Erythroblast (primary cell): ENCODE measurements around the gene SPON1.
"Not testable (repeated sequence)": the region's sequence is repeated elsewhere in the genome, so short reads cannot be mapped to it uniquely, and the experiment has no call there.

ENCODE experiments used
- DNase-seq, 2 experiments: peaks; one replicate each; lab custom pipeline; 2025; lab: John Stamatoyannopoulos, UW
- GATA1 ChIP-seq: IDR thresholded peaks from 2 replicates; pipeline ENCODE4 v1.6.1; 2011; ENCODE audit warnings: low read depth, mild to moderate bottlenecking, control low read depth, low read length, moderate library complexity
- POLR2A ChIP-seq: IDR thresholded peaks from 2 replicates; pipeline ENCODE4 v1.6.1; 2011; ENCODE audit warnings: mild to moderate bottlenecking, low read length

SPON1 gene

DNA sequence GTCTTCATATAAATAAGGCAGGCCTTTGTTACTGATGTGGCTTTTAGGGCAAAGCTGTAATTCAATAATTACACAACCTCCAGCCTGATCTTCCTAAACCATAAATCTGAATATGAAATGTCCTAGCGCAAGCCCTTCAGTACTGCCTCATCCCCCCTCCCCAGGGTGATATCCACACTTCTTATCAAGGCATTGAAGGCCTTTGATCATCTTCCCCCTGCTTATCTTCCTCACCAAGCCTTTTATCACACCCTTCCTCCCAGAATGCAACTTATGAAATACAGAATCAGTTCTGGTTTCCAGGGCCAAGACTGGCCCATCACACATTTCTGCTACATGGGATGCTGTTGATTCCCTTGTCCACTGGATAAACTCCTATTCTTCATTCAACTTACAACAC lies 12.1 kb downstream of the SPON1 start:
- TF ChIP-seq POLR2A (no peak), GATA1 (no peak)
- DNase-seq: no peak

DNA sequence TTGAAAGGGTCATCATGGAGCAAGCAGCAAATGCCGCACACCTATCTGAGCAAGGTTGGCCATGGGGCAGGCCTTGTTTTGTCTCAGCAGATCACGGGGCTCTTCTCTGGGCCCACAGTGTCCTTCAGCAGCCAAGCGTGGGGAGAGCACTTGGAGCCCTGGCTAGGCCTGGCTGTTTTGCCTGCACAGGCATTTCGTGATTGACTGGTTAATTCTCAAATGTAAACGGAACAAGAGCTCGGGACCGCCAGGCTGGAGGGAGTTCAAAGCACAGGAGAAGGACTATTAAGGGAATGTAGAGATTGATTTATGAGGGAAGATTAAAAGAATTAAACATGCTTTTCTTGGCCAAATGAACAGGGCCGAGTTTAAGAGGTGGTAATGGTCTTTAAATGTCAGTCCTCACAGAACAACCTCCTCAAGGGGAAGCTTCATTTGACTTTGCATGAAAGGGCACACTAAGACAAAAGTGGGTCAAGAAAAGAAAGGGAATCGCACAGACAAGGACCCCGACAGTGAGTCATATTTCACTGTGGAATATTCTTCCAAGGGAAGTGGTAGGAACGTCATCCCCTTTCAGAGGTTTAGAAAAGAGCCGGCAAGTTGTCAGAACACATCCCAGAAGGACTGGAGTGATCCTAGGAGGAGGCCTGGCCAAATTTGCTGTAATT lies 20.7 kb downstream of the SPON1 start:
- TF ChIP-seq POLR2A (no peak), GATA1 (no peak)
- DNase-seq: no peak

DNA sequence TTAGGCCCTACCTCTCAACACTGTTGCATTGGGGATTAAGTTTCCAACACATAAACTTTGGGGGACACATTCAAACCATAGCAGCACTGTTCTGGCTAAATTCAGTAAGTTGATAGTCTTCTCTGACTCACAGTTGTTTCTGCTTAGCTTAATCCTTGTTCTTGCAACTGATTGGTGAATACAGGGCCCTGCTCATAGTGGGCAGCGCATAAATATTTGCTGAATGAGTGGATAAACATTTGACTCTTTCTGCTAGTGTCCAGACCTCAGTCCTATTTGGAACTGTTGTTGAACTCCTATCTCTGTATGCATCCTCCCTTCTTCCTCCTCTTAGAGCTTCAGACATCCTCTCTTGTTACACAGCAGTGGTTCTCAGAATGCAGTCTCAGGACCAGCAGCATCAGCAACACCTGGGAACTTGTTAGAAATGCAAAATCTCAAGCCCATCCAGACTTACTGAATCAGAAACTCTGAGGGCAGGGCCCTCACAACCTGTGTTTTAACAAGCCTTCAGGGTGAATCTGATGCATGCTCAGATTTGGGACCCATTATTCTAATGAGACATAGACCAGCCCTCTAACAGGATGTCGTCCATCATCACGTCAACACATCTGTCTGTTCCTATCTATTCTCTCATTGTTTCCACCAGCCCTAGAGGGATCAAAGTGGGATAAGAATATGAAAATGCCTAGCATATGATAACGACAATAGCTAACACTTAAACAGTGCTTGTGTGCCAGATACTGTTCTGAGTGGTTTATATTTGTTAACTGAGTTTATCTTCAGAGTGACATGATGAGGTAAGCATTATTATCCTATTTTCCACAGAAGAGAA lies 22.3 kb downstream of the SPON1 start:
- no peak for TF ChIP-seq GATA1
- no peak for TF ChIP-seq POLR2A
- no peak for DNase-seq

DNA sequence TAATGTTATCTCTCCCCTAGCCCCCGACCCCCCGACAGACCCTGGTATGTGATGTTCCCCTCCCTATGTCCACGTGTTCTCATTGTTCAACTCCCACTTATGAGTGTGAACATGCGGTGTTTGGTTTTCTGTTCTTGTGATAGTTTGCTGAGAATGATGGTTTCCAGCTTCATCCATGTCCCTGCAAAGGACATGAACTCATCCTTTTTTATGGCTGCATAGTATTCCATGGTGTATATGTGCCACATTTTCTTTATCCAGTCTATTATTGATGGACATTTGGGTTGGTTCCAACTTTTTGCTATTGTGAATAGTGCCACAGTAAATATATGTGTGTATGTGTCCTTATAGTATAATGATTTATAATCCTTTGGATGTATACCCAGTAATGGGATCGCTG lies 24.2 kb downstream of the SPON1 start:
- not testable (repeated sequence) for DNase-seq

DNA sequence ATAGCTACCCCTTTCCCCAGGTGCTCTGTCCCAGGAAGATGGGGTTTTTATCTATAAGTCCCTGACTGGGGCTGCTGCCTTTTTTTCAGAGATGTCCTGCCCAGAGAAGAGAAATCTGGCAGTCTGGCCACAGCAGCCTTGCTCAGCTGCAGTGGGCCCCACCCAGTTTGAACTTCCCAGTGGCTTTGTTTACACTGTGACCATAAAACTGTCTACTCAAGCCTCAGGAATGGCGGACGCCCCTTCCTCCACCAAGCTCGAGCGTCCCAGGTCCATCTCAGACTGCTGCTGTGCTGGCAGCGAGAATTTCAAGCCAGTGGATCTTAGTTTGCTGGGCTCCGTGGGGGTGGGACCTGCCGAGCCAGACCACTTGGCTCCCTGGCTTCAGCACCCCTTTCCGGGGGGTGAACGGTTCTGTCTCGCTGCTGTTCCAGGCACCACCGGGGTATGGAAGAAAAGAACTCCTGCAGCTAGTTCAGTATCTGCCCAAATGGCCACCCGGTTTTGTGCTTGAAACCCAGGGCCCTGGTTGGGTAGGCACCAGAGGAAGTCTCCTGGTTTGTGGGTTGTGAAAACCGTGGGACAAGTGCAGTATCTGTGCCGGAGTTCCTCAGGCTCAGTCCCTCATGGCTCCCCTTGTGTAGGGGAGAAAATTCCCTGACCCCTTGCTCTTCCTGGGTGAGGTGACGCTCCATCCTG lies 29.8 kb downstream of the SPON1 start:
- not testable (repeated sequence) for DNase-seq

DNA sequence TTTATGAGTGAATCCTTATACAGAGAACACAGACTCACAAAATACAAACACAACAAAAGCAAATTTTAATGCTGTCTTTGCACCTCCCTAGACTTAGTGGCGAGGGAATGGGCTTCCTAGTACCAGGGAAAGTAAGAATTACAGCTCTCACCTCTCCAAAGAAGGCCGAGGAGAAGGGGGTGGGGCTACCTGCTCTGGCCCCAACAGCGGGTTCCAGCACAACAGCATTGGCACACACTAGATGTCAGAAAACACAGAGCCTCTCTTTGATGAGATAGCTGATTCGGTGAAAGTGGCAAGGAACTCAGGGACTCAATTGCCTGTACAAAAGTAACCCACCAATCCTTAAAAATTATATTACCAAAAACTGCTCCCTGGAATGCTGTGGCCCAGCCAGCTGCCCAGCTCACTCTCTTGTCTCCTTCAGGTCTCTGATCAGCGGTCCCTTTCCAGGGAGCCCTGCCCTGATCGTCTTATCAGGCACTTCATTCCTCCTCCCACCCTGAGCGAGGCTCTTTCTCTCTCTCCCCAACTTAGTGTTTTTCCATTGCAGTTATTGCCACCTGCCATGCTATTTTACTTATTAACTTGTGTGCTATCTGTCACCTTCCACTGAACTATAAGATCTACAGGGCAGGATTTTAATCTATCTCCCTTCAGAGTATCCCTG lies 30.7 kb downstream of the SPON1 start:
- DNase-seq: no peak
- TF ChIP-seq GATA1: no peak
- no peak for TF ChIP-seq POLR2A

DNA sequence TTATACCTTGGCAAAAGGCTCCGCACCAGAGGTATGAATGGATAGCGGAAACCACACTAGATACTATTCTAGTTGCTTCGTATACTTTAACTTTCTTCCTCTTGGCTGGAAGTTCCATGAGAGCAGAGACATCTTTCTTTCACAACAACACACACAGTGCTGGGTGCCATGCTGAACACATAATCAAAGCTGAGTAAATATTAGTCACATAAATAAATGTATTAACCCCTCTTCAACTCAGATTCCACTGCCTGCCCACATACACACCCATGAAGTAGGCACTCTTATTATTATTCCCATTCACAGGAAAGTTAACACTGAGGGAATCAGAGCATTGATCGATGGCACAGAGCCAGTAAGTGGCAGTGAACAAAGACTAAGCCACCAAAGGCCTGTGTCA lies 35.4 kb downstream of the SPON1 start:
- no peak for DNase-seq
- no peak for TF ChIP-seq POLR2A
- TF ChIP-seq GATA1: no peak

DNA sequence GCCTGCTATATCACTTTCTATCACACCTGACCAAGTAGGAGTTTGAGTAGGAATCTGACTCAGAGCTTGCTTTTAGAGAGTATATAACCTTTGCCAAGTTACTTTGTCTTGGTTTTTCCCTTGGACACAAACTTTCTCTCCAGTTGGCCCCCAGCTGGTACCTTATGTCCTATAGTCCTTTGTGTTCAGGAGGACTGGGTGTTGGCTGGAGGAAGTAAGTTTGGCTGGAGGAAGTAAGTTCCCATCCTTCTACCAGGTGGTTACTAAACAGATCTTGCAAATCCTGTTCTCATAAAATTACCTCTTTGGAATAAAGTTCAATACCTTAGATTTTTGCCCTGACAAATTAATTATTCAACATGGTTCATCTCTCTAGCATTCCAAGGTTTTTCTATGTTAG lies 37.2 kb downstream of the SPON1 start:
- TF ChIP-seq GATA1 (no peak), POLR2A (no peak)

DNA sequence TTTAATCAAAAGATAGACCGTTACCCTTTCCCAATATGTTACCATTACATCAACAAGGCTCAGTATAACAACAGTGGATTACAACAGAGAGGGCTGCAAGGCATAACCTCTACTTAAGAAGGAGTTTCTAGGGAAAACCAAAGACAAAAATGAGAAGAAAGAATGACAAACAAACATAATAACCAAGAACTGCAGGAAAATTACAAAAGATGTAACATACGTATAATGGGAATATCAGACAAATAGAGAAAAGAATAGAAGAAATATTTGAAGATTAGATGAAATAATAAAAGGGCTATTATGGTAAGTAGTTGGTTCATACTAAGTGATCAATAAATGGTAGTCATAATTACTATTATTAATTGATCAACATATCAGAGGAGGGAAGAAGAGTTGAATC lies 39.1 kb downstream of the SPON1 start:
- DNase-seq: no peak
- TF ChIP-seq POLR2A (no peak), GATA1 (no peak)

More for the DNA sequence above, 37.2 kb downstream of the SPON1 start:
- no peak for DNase-seq

DNA sequence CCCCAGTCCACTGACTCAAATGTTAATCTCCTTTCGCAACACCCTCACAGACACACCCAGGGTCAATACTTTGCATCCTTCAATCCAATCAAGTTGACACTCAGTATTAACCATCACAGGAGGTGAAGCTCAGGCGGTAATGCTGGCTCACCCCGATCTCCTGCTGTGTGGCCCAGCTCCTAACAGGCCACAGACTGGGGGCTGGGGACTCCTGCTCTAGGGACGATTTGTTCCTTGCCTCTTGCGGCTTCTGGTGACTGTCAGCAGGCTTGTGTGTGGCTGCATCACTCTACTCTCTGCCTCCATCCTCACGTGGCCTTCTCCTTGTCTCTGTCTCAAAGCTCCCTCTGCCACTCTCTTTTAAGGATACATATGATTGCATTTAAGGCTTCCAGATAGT lies 45.0 kb downstream of the SPON1 start:
- no peak for DNase-seq
- TF ChIP-seq GATA1 (no peak), POLR2A (no peak)

DNA sequence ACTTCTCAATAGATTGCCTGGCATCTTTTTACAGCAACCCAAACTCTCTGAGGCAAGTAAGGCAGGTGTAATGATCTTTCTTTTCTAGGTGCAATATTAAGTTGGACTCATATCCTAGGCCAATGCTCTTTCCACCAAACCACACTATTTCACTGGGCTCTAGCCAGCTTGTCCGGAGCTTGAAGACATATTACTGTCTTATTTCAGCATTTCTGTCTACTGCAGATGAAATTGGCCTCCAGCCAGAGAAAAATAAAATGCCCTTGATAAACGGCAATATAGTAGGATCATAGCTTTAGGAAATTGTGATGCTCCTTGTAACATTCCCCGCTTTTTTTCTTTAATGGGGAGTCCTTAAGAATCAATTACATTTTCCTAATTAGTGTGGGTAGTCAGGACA lies 48.1 kb downstream of the SPON1 start:
- DNase-seq: no peak
- no peak for TF ChIP-seq GATA1
- TF ChIP-seq POLR2A: no peak

DNA sequence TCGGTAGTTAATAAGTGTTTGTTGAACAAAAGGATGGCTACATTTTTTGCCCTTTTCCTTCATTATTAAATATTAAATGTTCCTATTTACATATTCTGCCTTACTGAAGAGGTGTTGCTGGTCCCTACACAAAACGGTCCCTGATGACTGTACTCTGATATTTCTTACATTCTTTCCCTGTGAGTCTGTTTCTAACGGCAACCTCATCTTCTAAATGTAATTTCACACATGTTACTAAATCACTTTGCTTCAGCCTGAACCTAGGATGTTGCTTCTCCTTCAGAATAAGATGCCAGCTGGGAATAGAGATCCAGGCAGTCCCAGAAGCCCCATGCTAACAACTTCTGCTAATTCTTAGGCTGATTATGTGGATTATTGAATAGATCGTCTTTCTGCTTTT lies 50.3 kb downstream of the SPON1 start:
- TF ChIP-seq POLR2A: no peak
- TF ChIP-seq GATA1: no peak
- DNase-seq: no peak

DNA sequence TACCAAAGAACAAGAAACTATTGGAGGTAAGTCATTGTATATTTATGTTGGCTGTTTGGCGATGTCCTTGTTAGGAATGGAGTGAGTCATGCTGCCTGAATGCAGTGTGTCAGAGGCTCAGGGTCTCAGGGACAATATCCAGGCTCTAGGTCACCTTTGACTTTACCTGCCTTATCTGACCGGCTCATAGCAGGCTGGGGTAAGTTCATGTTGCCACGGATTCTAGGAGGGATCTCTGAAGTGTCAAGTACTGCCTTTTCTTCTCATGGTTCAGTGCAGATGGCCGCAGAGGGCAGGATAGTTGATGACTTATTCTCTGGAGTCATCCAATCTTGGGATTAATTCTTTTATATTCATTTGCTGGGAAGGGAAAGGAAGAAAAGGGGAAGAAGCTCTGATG lies 53.2 kb downstream of the SPON1 start:
- DNase-seq: no peak
- no peak for TF ChIP-seq POLR2A
- no peak for TF ChIP-seq GATA1

DNA sequence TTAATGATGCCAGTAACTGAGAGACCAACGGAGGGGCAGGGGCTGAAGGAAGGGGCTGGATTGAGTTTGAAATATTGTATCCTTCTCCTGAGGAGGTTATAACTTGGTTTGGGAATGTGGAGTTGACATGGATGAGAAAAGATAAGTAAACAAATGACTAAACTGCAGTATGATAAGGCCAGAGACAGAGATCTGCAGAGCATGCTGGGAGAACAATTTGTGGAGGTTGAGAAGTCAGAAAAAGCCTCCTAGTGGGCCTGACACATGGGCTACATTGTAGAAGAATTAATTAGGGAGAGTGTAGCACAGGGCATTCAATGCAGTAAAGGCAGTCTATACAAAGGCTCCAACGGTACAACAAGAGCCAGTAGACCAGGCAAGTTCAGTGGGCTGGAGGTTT lies 55.9 kb downstream of the SPON1 start:
- DNase-seq: no peak
- TF ChIP-seq GATA1 (no peak), POLR2A (no peak)

DNA sequence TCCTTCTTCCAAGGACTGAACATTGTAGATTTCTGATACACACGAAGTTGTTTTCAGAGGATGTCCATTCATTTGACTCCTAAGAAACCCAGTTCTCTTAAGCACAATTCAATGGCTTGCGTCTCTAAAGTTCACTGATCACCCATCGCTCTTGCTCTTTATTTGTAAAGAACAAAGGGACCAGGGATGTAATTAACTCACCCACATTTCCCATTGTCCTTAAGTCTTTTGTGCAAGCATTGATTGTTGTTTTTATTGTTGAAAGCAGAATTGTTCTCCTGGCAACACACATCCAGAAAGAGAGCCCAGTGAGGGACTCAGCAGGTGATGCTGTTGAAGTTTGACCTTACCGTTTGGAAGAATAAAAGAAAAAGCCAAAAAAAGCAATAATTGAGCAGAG lies 59.2 kb downstream of the SPON1 start:
- DNase-seq: no peak
- TF ChIP-seq GATA1: no peak
- no peak for TF ChIP-seq POLR2A
